Measurements from ENCODE around the gene RGS14.
"Not testable (repeated sequence)": the region's sequence is repeated elsewhere in the genome, so short reads cannot be mapped to it uniquely, and the experiment has no call there.

The RGS14 gene

DNA sequence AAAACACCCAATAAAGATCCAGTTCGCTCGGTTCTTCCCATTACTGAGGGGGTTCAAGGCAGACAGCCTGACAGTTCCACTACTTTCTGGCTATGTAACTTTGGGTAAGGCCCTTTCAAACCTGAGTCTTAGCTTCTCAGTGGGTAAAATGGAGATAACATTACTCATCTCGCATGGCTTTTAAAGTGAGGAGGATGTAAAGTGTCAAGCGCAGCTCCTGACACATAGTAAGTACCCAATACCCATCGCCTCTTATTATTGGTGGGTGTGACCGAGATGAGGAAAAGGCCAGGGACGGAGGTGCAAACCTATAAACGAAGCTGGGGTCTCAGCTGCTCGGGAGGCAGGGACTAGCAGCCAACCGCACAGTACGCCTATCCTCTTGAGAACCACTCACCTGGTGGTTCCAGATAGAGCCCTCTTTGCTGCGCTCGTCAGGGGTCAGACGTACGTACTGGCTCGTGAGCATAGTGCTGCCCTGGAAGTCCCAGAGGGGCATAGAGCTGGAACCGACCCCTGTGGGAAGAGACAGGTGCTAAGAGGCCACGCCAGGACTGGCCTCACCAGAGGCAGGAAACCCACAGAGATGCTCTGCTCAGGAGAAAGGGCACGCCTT is 6.8 kb upstream of the RGS14 start:
- DNase-seq = no peak

DNA sequence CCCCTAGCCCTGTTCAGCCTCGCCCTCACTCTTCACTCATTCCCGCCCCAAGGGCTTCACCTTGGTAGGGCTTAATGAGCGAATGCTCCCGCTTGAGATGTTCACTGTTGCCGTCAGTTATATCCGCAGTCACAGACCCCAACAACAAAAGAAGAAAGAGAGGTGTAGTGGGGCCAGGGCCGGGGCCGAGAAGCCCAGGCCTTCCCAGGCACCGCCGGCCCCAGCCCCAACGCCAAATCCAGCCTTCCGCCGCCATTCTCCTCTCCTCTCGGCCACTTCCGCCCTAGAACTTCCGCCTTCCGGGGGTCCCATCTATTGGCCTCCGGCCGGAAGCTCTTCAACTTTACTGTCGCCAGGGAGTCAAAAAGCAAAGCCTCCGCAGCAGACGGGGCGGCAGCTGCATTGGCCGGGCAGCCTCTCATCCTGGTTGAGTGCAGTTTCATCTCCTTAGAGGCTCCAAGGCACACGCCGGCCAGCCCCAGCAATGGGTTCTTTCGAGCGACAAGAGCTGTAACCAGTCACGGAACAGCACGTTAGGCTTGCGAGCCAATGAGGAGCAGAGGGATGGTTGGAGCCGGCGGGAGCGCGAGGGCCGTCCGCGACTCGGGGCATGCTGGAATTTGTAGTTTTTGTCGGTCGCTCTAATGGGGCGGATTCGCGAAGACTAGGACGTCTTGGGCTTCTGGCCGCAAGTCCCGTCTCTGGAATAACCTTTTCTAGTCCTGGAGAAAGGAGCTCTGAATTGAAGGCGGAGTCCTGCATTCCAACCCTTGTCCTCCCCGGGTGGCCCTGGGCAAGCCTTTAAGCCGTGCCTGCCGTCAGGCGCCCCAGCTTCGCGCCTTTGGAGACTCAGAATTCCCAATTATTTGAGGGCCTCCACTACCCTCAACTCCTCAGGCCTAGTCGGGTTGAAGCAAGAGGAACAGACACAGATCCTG is 6.1 kb upstream of the RGS14 start, which contains the start of gene LMAN2:
TSS of gene LMAN2 (minus strand) at position 277 of the 938 bp plus-strand sequence. CDS start at position 256, 21 bp downstream.
- DNase-seq = peak; percentile 95

- DNase-seq = no peak
Measured at GRCh38 chr5:177353093-177353492, 4.6 kb upstream of the RGS14 start.

DNA sequence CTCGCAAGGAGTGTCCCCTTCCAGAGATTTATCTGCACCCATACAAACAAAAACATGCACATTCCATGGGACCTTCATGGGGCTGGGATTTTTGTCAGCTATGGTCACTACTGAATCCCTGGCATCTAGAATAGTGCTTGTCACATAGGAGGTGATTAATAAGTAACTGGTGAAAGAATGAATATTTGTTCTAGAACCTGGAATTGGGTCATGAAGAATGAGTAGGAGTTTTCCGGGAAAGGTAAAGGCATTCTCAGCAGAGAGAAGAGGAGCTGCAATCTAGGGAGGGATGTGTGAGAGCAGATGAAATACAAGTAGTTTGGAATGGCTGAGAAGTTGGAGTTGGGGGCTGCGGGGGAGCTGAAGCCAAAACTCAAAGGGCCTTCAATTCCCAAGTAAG is 3.5 kb upstream of the RGS14 start:
- no peak for DNase-seq

DNA sequence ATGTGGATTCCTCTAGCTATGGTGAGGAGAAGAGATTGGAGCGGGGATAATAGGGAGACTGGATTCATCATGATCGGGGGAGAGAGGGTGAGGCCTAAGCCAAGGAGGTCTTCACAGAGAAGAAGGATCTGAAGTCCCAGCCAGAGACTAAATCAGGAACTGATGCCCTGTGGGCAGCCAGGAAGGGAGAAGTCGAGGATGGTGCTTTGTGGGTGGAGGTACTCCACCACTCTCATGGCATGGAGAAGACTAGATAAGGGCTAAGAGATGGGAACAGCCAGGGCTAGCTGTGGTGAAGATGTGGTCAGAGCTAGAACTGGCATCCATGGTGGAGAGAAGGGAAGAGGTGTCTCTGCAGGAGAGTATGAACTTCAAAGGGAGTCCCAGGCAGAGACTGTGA is 3.0 kb upstream of the RGS14 start:
- no peak for DNase-seq

- no peak for DNase-seq
Measured at GRCh38 chr5:177355162-177355867, 2.4 kb upstream of the RGS14 start.

- DNase-seq = peak; percentile 51
Measured at GRCh38 chr5:177355868-177356168, 1.9 kb upstream of the RGS14 start.

DNA sequence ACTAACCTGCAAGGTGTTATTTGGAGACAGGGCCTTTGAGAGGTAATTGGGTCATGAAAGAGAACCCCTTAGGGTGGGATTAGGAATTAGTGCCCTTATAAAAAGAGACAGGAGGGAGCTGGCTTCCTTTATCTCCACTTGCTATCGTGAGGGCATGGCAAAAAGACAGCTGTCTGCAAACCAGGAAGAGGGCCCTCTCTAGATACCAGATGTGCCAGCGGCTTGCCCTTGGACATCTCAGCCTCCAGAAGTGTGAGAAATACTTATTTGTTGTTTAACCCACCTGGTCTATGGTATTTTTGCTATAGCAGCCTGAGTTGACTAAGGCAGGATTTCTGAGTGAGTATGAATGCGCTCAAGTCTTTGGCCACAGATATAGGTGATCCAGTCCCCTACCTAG is 978 bp upstream of the RGS14 start:
- DNase-seq = no peak

DNA sequence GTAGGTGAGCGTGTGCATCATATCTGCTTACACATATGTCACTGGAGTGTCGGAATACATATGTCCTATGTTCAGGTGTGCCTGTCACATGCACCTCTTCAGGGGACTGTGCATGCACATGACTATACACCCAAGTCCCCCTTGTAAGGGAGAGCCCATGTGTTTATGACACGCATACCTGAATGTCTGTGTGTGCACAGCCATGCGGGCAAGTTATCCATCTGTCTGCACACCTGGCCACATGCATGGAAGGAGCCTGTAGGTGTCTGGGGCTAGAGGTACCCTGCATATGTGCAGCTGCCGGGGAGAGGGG is 622 bp upstream of the RGS14 start:
- DNase-seq = no peak

DNA sequence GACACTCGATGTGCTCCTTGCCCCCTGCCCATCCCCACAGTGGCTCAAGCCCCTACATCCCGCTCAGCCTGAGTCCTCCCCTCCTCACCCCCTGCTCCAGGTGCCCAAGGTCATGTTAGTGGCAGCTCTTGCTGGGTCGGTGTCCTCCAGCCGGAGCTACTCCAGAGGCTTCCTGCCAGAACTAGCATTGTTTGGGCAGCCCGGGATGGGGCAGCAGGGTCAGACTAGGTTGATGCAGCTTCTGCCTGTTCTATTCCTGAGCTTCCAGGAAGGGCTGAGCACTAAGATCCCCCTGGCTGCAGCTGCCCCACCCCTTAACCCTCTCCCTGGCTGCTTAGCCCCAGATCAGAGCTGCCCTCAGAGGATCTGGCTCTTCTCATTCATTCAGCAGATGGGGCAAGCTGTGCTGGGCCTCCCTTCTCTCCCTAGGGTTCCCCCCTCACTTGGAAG is 671 bp downstream of the RGS14 start:
- no peak for DNase-seq

GRCh38 chr5:177359451-177359851 is 1.7 kb downstream of the RGS14 start:
- no peak for DNase-seq

GRCh38 chr5:177359860-177360259 is 2.1 kb downstream of the RGS14 start:
- DNase-seq = no peak

GRCh38 chr5:177360740-177361139 is 3.0 kb downstream of the RGS14 start:
- not testable (repeated sequence) for DNase-seq

GRCh38 chr5:177361418-177362291 is 3.9 kb downstream of the RGS14 start:
- DNase-seq = peak; percentile 42

DNA sequence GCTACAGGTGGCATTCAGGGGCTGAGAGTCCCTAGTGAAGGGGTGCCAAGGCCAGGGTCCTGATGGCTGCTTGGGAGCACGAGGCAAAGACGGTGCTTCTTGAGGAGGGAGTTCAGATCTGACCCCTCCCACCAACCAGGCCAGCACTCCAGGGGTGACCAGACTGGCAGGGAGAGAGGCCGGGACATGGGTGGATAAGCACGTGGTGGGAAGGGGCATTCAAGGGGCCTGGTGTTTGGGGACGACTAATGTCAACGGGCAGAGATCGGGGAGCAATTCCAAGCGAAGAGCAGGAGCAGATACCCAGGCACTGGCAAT is 4.5 kb downstream of the RGS14 start:
- DNase-seq = no peak

- DNase-seq = peak; percentile 70
Measured at GRCh38 chr5:177362610-177363507, 5.1 kb downstream of the RGS14 start.

DNA sequence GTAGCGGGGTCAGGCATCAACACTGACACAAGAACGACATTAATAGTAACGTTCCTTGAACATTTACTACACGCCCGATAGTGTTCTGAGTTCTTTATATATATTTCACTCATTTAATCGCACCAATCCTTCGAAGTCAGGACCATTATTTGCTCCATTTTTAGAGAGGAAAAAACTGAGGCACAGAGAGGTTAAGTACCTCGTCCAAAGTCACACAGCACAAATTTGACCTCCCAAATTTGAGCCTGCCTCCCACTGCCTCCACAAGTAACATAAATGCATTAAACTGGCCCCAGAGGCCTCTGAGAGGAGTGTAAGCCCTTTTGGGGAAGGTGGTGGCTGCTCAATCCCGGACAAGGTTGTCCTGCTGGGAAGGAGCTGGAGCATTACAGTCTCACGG is 5.8 kb downstream of the RGS14 start:
- DNase-seq = no peak

DNA sequence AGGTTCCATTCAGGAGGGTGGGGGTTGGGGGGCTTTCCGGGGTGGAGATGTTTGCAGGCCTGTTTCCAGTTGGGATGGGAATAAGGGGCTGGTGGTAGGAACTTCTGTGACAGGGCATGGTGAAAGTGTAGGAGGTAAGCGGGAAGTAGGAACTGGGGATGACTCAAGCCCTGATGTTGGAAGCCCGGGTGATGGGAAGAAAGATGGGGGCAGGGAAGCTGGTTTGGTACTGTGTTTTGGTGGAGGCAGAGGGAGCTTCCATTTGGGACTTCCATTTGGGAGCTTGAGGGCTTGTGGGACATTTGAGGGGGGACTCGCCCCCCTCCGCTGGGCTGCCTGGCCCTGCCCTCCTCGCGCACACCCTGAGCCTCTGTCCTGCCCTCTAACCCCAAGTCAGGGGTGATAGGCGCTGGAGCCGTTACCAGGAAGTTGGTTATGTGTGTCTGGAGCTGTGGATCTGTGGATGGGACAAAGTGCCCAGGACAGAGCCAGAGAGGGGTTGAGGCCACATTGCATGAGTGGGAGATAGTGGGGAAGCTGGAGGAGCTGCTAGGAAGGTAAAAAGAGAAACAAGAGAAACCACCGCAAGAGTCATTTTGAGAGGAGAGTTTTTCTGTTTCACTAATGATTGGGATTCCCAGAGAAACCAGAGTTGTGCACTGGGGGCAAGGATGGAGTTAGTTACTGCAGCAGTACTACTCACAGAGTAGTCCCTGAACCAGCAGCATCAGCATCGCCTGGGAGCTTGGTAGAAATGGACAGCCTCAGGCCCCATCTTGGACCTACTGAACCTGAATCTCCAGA is 6.6 kb downstream of the RGS14 start:
- DNase-seq = no peak

DNA sequence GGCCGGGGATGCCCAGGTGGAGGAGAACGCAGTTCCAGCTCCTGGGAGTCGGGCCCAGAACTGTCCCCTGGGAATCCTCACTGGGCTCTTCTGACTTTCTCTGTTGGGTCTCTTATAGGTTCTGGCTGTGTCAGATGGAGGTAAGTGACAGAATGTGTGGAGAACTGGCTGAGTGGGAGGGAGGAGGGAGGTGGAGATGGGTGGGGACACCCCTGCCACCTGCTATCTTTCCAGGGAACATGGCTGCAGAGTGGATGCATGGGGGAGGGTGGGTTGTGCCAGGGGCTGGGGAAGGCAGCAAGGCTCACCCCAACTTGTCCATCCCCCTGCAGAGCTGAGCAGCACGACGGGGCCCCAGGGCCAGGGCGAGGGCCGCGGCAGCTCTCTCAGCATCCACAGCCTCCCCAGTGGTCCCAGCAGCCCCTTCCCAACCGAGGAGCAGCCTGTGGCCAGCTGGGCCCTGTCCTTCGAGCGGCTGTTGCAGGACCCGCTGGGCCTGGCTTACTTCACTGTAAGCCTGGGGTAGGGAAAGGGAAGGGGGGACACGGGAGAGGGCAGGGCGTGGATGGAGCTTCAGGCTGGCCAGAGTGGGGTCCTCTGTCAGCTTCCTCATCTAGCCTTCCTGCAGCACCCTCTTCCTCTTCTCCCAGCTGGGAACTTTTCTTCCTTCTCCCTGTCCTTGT is 8.3 kb downstream of the RGS14 start:
- DNase-seq = no peak

DNA sequence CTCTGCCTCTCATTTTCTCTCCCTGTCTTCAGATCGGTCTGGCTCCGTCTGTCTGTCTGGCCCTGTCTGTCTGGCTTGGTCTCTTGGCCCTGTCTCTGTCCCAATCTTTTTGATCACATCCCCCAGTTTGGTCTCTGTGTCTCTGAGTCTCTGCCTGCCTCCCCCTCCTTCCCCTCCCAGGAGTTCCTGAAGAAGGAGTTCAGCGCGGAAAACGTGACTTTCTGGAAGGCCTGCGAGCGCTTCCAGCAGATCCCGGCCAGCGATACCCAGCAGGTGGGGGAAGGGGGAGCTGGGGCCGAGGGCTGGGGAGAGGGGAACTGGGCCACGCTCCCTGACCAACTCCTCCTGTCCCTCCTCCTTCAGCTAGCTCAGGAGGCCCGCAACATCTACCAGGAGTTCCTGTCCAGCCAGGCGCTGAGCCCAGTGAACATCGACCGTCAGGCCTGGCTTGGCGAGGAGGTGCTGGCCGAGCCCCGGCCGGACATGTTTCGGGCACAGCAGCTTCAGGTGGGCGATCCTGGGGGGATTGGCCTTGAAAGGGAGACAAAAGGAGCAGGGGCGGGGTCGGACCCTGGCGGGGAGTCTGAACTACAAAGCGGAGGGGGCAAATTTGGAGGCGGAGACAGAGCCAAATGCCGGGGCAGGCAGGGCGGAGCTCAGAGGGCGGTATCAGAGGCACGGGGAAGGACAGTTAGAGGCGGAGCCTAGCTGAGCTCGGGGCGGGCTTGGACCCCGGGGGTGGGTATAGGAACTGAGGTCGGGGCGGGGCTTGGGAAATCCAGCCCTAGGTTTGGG is 9.0 kb downstream of the RGS14 start:
- no peak for DNase-seq

All from OCI-M1 (cell line).